Activated gamma-delta T cell treated with Interleukin-2 at 50 U/mL for 16 hours (primary cell): ENCODE data around the gene CLMN.
"Not testable (repeated sequence)": the region's sequence is repeated elsewhere in the genome, so short reads cannot be mapped to it uniquely, and the experiment has no call there.

Experiments
- DNase-seq: peaks from one replicate; pipeline ENCODE4 v3.0.0-alpha.2; 2020

CLMN gene

GRCh38 chr14:95185767-95186392 is 133.8 kb downstream of the CLMN start:
- no peak for DNase-seq

GRCh38 chr14:95185033-95185766 is 134.5 kb downstream of the CLMN start:
- no peak for DNase-seq

- DNase-seq: no peak
Observed at GRCh38 chr14:95184413-95184790, 135.3 kb downstream of the CLMN start.

DNA sequence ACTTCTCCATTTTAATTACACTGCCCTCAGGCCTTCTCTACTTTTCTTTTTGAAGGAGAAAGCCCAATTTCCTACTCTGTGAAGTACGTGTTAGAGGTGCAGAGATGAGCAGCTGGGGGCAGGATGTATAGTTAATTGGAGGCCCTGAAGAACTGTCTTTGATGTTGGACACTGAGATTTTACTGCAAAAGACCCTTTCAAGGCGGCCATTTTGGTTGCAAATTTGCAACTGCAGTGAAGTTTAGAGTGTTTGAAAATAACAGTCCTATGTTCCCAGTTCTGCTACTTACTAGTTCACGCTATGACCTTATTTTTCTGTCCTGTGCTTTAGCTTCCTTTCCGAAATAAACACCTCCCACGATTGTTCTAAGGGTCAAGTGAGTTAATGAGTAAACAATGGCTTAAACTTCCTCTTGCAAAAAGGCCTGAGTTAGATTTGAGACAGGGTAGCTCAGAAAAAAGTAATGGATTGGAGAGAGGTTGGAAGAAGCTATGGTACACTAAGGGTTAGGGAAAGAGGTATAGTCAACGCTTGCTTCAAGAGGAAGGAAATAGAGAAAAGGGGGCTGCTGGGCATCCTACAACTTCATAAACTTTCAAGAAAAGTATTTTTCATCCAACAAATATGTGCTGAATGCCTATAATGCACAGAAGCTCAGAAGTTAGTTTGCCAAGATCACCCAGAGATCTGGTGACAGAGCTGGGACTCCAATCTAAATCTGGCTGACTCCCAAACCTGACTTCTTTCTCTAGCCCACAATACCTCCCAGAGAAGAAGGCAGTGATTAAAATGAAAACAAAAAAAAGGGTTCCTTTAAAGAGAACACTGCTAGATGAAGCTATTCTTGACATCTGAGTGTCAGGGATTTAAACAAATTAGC is 135.9 kb downstream of the CLMN start:
- DNase-seq: no peak

DNA sequence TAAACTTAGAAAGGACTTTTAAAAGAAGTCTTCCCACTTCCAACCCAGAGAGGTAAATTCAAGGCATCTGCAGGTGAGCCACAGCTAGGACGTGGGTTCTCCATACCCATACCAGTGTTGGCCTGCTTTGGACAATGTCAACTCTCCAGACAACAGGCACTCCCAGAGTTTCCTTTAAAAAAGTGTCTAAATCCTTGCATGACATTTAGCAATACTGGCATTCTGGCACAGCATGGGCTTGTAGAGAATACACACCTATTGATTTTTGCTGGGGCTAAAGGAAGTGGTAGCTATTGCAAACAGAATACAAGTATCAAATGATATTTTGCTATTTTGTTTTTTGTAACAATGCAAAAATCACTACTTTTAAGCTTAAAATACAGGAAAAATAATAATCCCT is 136.6 kb downstream of the CLMN start:
- no peak for DNase-seq

- DNase-seq: no peak
Observed at GRCh38 chr14:95182379-95182778, 137.3 kb downstream of the CLMN start.

DNA sequence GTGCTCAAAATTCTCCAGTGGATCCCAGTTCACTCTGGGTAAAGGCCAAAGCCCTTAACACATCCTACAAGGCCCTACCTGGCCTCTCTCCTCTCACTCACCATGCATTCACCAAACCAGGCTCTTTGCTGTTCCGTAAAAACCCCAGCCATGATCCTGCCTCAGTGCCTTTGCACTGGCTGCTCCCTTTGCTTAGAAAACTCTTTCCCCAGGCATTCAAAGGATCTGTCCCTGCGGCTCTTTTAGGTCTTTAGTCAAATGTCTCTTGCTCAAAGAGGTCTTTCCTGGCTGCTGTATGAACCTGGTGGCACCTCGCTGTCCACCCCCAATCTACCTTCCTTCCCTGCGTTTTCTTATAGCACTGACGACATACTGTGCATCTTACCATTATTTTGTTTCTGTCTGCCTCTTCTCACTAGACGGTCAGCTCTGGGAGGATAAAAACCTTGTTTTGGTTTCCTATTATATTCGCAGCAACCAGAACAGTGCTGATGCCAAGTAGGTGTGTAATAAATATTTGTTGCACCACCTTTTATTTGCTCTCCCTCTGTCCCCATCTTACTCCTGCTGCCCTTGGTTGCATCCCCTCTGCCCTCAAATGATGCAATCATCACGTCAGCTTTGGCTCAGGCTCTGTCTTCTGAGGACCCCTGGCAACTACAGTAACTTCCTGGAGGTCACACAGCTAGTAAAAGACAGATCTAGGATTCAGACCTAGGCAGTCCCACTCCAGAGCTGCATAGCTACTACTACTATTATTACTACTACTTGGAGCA is 138.6 kb downstream of the CLMN start:
- DNase-seq: no peak

GRCh38 chr14:95175670-95176069 is 144.0 kb downstream of the CLMN start:
- not testable (repeated sequence) for DNase-seq

DNA sequence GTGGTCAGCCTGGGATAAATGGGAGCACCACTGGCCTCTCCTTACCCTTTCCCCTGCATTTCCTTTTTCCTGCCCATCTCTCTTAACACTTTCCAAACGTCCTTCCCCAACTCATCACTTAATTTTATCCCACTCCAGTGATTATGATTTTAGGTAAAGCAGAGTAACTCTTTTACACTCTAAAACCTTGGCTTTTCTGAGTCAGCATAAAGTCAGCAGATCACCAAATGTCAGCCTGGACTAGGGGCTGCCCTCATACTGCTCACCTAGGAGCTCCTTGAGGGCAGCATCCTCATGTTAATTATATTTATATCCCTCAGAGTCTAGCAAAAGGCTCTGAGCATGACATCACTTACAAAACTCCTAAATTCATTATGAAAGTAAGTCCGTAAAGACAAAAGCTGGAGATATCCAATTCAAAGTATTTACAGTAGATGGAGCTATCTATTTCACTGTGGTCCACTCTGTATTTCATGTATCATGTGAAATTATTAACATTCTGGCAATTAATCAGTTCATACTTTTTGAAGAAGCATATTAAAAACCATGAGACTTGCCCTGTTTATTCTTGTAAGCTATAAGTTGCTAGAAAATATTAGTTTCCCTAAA is 145.4 kb downstream of the CLMN start:
- no peak for DNase-seq

DNA sequence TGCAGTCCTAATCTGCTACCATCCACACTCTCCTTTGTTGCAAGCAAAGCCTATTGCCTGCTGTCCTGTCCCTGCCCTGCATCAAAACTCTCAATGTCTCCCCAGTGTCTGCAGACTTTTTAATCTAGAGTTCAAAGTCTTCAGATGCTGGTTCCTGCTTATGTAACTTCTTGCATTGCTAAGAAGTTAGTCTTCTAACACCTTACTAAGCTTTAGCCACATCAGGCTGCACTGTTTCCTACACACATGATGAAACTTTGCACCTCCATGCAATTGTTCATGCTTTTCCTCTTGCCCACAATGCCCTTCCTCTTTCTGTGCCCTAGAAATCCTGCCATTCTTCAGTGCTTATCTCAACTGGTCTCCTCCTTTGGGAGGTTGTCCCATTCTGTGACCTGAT is 146.2 kb downstream of the CLMN start:
- DNase-seq: no peak

GRCh38 chr14:95167177-95167576 is 152.5 kb downstream of the CLMN start:
- DNase-seq: no peak

- DNase-seq: no peak
Observed at GRCh38 chr14:95165517-95165916, 154.2 kb downstream of the CLMN start.

- DNase-seq: no peak
Observed at GRCh38 chr14:95164506-95164905, 155.2 kb downstream of the CLMN start.

GRCh38 chr14:95163666-95164065 is 156.0 kb downstream of the CLMN start:
- DNase-seq: no peak

- DNase-seq: no peak
Observed at GRCh38 chr14:95163132-95163531, 156.6 kb downstream of the CLMN start.

DNA sequence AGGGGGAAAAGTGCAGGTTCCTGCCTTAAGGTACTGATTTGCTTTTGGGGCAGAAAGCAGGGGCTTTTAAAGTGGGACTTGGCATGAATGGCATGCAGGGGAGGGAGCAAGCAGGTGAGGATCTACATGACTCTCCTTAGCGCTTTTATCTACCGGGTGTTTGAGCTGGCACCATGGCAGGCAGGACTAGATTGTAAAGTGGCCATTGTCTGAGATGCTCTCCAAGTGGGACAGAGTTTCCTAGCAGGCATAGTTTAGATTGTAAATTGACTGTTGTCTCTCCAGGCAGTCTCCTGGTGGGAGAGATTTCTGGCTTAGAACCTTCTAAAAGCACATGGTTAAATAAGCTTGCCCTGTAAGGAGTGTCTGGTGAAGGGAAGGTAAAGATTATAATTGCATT is 157.1 kb downstream of the CLMN start:
- no peak for DNase-seq

DNA sequence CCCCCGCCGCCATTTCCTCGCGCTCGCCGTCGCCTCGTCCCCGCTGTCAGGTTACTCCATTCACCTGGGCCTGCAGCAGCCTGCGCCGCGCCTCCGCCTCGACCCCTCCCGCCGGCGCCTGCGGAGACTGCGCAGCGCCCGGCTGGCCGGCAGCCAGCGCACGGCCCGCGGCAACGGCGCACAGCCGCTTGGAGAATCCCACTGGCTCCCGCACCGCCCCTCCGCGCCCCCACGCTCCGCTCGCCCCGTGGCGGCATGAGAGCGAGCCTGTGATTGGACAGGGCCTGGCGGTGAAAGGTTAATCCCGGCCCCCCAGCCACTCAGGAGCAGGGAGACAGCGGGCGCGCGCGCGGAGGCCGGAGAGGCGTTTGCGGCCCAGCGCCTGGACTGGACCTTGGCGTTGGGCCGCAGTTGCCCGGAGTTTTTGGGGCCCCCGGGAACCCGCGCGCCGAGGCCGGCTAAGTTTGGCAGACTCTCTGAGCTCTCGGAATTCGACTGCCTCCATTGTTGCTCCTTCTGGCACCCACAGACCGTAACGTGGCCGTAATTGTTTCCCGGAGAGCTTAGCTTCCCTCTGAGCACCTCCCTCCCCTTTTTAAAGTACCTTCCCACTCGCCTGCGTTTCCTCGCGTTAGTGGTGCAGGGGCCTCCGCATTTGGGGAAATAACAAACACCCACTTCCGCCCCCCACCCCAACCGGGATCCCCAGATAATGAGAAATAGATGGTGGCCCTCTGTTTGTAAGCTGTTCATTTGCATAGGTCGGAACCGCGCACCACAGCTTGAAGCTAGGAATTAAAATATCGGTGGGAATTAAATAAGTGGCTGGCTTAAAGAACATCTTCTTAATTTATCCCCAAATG is 162.2 kb downstream of the CLMN start, which contains the start of gene DICER1:
DICER1 (minus strand) TSS at position 203 of the 863 bp plus-strand sequence. CDS start 24,071 bp downstream, outside the sequence.
- peak; percentile 93 for DNase-seq

DNA sequence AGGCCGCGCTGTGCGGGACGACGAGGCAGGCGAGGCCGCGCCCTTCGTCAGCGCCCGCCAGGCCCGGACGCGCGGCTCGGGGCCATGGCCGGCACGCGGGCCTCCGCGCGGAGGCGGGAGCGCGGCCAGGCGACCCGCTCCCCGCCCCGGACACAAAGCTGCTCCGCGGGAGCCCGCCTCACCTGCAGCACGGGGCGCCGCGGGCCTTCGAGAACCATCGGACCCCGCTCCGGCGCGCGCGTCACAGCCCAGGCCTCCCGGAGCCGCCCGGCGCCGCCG is 162.7 kb downstream of the CLMN start:
- DNase-seq: no peak

DNA sequence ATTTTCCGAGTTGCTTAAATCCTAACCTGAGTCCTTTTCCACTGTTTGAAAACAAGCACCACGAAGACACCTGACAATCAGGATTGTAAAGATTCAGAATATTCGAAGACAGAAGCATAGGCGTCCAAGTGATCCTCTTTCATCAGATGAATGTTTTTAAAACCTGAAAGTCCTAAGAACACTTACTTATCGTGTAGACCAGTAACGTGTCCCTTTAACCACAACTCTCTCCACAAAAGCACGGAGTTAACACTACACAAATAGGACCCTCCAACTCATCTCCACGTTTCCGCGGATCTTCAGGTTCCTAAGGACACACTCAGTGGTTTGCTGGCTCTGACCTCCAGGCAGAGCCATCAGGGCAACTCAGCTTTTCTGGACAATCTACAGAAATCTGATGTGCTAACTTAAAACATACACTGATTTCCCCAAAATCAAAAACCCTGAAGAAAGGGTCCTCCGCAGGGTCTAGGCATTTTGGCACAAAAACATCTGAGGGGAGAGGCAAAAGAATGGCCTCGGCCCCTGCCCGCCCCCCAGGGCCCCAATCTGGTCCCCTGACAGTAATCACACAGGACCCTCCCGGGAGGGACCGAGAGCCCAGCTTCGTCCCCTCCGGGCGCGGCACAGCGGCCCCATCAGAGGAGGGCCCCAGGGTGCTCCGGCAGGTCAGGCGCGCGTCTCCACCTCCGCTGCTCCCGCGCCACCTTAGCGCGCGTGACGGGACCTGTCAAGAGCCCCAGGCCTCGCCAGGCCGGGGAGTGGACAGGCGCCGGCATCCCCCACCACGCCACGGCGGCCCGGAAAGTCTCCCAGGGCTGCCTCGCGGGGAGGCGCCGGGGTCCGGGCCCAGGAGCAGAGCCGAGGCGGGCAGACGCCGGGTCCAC is 163.3 kb downstream of the CLMN start:
- DNase-seq: peak; percentile 26

GRCh38 chr14:95155045-95155444 is 164.7 kb downstream of the CLMN start:
- DNase-seq: no peak

- DNase-seq: no peak
Observed at GRCh38 chr14:95153866-95154265, 165.8 kb downstream of the CLMN start.
